Psoas muscle (tissue), 8 donors: ENCODE results near the gene RASSF10. TPM values are rescaled to one million over a fixed set of nuclear protein-coding genes. Genes with fewer than 3 reads are reported as not detected.

Experiments used
- ATAC-seq, 4 donors: fragments of 200-7000 bp; cut with Tn5 transposase; one replicate each; pipeline ENCODE4 v1.9.1; 2020; ENCODE audit warnings: moderate library complexity in 3 of 4, mild to moderate bottlenecking in 2 of 4
- DNase-seq, 2 donors: peaks; one replicate each; pipeline ENCODE4 v3.0.0-alpha.2; 2020
- H3K27ac ChIP-seq: fragments of 200-600 bp; one replicate; pipeline ENCODE4 v1.8.0; 2022
- H3K27me3 ChIP-seq, 3 donors: fragments of 200-600 bp in 1 of 3; one replicate each; pipeline versions ENCODE4 v1.6.1 to v1.8.0; 2013 to 2022; ENCODE audit warnings: low read length in 2 of 3, mild to moderate bottlenecking in 2 of 3, moderate library complexity in 1 of 3; ENCODE audit not compliant: insufficient read depth in 3 of 3
- H3K36me3 ChIP-seq, 2 donors: fragments of 200-600 bp in 1 of 2; one replicate each; pipeline versions ENCODE4 v1.6.1 to v1.8.0; 2013 to 2022; ENCODE audit warnings: low read depth in 1 of 2, mild to moderate bottlenecking in 1 of 2, moderate library complexity in 1 of 2; ENCODE audit not compliant: insufficient read depth in 1 of 2
- H3K4me1 ChIP-seq: fragments of 200-600 bp; one replicate; pipeline ENCODE4 v1.8.0; 2022
- H3K4me3 ChIP-seq: fragments of 200-600 bp; one replicate; pipeline ENCODE4 v1.8.0; 2022; ENCODE audit warnings: mild to moderate bottlenecking
- H3K9me3 ChIP-seq: fragments of 200-600 bp; one replicate; pipeline ENCODE4 v1.8.0; 2022
- CTCF ChIP-seq: fragments of 200-600 bp; IDR thresholded peaks from one replicate; pipeline ENCODE4 v1.8.0; 2022; ENCODE audit warnings: antibody characterized with exemption
- WGBS, 3 donors: extraction: QIAGEN DNeasy Blood & Tissue Kit; methylation state at CpG; one replicate each; pipeline versions ENCODE4 v1.1.6 to v1.1.7; 2013; 5-methylcytosine and 5-hydroxymethylcytosine counted together
- intact Hi-C, 2 donors: fragments of 100-400 bp; cut with DNase I; formaldehyde crosslinking; loops; one replicate each; pipeline versions ENCODE4 v1.11.0 to v1.14.2; 2022
- polyA plus RNA-seq, 3 donors: library from polyadenylated mRNA; stranded (reverse); fragments of 200-250 nt; gene quantifications; one replicate each; pipeline ENCODE4 v1.2.3, GENCODE V29; 2013
- total RNA-seq, 4 donors: library from RNA; stranded (reverse); fragmentation: NEBNext Ultra II Directional in 2 of 4; extraction: Animal tissue kit (Norgen Biotek cat#: 25700) in 2 of 4; gene quantifications; one replicate each; pipeline versions ENCODE4 v1.2.1 to v1.2.4, GENCODE V29; 2021 to 2023
- donor health status: healthy with polysubstance abuse.
- donor health status: DM: no; HTN: no; CAD: no; lungs with moderate emphysema.
- donor health status: Bipolar disorder and iron deficiency.
- donor health status: healthy.
- donor health status: DM: yes; HTN: yes; CAD: no.
- donor health status: DM: no; HTN: no; CAD: no.
- donor health status: DM: no; HTN: no; CAD: no.
- donor health status: DM: yes; HTN: yes; CAD: no.

The RASSF10 gene
- total and polyA plus RNA-seq, 7 donors = 0.03 to 0.49 (median 0.26) TPM

GRCh38 chr11:13036235-13036634 lies 27.1 kb downstream of the RASSF10 start:
- TF ChIP-seq CTCF = no peak
- Histone ChIP-seq H3K4me1 (no peaks in the 10 kb centered on the region), H3K27me3 (peaks cover 0 to 6% (median 2%) of the 10 kb centered on the region in 3 donors), H3K36me3 (no peaks in the 10 kb centered on the region), H3K4me3 (no peak overlapping the region), H3K27ac (no peak overlapping the region), H3K9me3 (no peaks in the 10 kb centered on the region)
- ATAC-seq (no peak), DNase-seq (no peak)
- intact Hi-C loops = no loop called here

- WGBS, 3 donors = 92 to 96% (median 96%) methylated on average over 7 of the region's 7 CpGs
- intact Hi-C loops = no loop called here
These were observed 29.2 kb downstream of the RASSF10 start for GRCh38 chr11:13038366-13038765.

DNA sequence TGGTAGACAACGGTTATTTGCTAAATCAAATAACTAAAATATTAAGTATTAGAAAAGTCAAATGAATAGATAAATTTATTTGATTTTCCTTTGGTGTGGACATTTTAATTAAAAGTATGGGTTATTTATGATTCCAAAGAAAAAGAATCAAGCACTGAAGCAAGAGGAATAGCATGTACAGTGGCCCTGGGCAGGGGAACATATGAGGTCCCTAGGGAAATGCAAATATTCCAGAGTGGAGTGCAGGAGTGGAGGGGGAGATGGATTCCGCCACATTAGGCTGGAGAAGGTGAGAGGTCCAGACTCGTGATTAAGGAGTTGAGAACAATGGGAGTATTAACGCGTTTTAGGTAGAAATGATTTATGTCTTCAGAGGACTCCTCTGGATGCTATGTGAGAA lies 30.0 kb downstream of the RASSF10 start:
- TF ChIP-seq CTCF = no peak

More at GRCh38 chr11:13038366-13038765, 29.2 kb downstream of the RASSF10 start:
- no peak for TF ChIP-seq CTCF
- Histone ChIP-seq H3K4me3 (no peak overlapping the region), H3K27ac (no peak overlapping the region), H3K27me3 (peaks cover 0 to 6% (median 2%) of the 10 kb centered on the region in 3 donors), H3K36me3 (no peaks in the 10 kb centered on the region), H3K4me1 (no peaks in the 10 kb centered on the region), H3K9me3 (no peaks in the 10 kb centered on the region)
- DNase-seq (no peak), ATAC-seq (no peak)

DNA sequence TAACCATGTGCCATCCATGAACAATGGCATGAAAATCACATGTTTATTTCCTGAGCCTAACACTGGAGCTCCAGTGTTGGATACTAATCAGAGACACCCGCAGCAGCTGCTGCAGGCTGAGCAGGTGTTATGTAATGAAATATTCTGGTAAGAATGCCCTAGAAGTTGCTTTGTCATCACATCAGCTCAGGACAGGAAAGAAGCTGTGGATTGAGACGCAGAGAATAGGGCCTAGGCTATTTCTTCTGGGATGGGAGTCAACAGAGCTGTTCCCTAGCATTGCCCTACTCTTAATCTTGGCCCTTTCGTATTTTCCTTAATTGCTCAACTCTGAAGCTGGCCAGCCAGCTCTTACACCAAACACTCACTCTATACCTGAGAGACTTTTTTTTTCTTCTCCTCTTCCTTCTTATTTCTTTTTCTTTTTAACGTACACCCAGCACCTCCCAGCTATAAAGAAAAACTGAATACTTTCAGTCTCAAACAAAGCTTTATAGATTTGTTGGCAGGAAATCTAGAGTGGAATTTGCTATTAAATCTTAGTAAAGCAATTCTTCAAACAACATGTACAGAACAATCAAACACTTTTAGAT lies 31.9 kb downstream of the RASSF10 start:
- no peak for TF ChIP-seq CTCF
- 33 to 39% (median 33%) methylated on average over 4 of the region's 4 CpGs for WGBS, 3 donors
- no peaks in the 10 kb centered on the region for H3K9me3 ChIP-seq
- no peak overlapping the region for H3K4me3 ChIP-seq
- H3K27ac ChIP-seq = no peak overlapping the region
- no peaks in the 10 kb centered on the region for H3K36me3 ChIP-seq
- DNase-seq = no peak
- ATAC-seq = peak in 2 of 4 donors; percentile 45 to 64
- intact Hi-C loops = no loop called here
- no peaks in the 10 kb centered on the region for H3K27me3 ChIP-seq
- H3K4me1 ChIP-seq = no peaks in the 10 kb centered on the region

More for the DNA sequence above, 30.0 kb downstream of the RASSF10 start:
- Histone ChIP-seq H3K27me3 (peaks cover 0 to 6% (median 2%) of the 10 kb centered on the region in 3 donors), H3K36me3 (no peaks in the 10 kb centered on the region), H3K9me3 (no peaks in the 10 kb centered on the region), H3K4me1 (no peaks in the 10 kb centered on the region), H3K27ac (no peak overlapping the region), H3K4me3 (no peak overlapping the region)
- 79 to 81% (median 79%) methylated on average over 5 of the region's 5 CpGs for WGBS, 3 donors
- DNase-seq (no peak), ATAC-seq (no peak)
- intact Hi-C loops = no loop called here

DNA sequence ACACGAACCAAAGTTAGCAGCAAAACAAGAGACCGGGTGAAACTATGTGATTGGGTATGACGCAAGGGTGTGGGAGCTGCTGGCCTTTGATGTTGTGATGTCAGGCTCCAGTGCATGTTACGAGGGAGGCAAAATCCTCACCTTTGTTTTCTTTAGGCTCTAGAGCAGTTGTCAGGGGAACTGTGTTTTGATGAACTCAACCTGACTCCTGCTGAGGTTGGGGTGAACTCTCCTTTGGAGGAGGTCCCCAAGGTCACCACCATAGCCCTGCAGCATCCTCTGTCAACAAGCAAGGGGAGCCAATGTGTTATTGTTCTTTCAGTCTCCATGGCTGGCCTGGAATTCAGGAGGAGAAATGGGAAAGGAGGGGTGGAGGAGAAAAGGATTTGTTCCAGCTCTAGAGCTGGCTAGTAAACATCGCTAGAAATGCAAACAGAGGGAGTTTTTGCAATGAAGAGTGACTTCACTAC lies 33.8 kb downstream of the RASSF10 start:
- Histone ChIP-seq H3K36me3 (no peaks in the 10 kb centered on the region), H3K4me1 (no peaks in the 10 kb centered on the region), H3K27me3 (no peaks in the 10 kb centered on the region), H3K9me3 (no peaks in the 10 kb centered on the region), H3K4me3 (no peak overlapping the region), H3K27ac (no peak overlapping the region)
- DNase-seq (no peak), ATAC-seq (no peak)
- TF ChIP-seq CTCF = no peak
- intact Hi-C loops = no loop called here
- WGBS, 3 donors = 74 to 78% (median 75%) methylated on average over 5 of the region's 5 CpGs
